ENCODE results near the gene MIS18BP1. TPM values are rescaled to one million over a fixed set of nuclear protein-coding genes. Genes with fewer than 3 reads are reported as not detected.

Gene MIS18BP1
- polyA plus RNA-seq, 1 of the 3 experiments (the other 2 are of a cell fraction), result 2.6 TPM

DNA sequence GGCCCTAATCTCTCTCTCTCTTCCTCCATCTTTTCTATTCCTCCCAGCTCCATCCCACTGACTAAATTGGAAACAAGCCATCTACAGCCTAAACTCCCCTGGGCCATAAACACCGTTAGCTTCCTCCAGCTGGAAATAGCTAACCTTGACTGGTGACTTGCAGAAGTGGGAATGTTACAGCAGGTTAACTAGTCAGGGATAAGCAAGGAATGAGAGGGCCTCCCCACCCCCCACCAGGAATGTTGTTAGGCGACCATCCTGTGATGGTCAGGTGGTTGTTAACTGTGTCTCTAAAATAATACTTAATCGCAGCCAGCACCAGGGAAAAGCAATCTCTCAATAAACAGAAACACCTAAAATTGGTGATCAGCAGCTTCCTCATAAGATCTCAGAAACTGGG lies 40.8 kb downstream of the MIS18BP1 start:
- POLR2A ChIA-PET, result no interaction called here
- peaks cover under 1 to 3% of the 10 kb centered on the region in 2 experiments for H3K36me3 ChIP-seq (replicated peaks in 1 of 2; ENCODE audit: control insufficient read depth in 1 of 2, insufficient read depth in 2 of 2, low read length in 1 of 2)
- H3F3A ChIP-seq (replicated peaks; ENCODE audit: insufficient read depth), result no peaks in the 10 kb centered on the region
- 83% methylated on average over 3 of the region's 3 CpGs for WGBS (ENCODE audit: low lambda C conversion rate)
- H3K9me3 ChIP-seq, result no peaks in the 10 kb centered on the region
- H3K4me2 ChIP-seq, result no peak overlapping the region
- no peaks in the 10 kb centered on the region for H3K79me2 ChIP-seq (ENCODE audit: insufficient read depth)
- TF ChIP-seq YY1 (IDR thresholded peaks at IDR 0.05; ENCODE audit: low read depth) (no peak), RCOR1 (IDR thresholded peaks at IDR 0.05; ENCODE audit: low read length) (no peak), FOXJ3 (CRISPR knock-in tag; IDR thresholded peaks at IDR 0.05) (no peak), FOSL2 (IDR thresholded peaks at IDR 0.05; ENCODE audit: borderline replicate concordance, low read depth) (no peak), FOXM1 (IDR thresholded peaks at IDR 0.05; ENCODE audit: low read depth) (no peak), RAD21 (IDR thresholded peaks at IDR 0.05; ENCODE audit: low read length) (no peak), RFX5 (IDR thresholded peaks at IDR 0.05; ENCODE audit: low read length) (no peak), REST (IDR thresholded peaks at IDR 0.05; ENCODE audit: low read depth, low read length) (no peak), CTCF (IDR thresholded peaks at IDR 0.05) (no peak), USF1 (IDR thresholded peaks at IDR 0.05; ENCODE audit: borderline replicate concordance, low read depth) (no peak), GABPA (IDR thresholded peaks at IDR 0.05; ENCODE audit: low read depth) (no peak), NFIC (IDR thresholded peaks at IDR 0.05; ENCODE audit: borderline replicate concordance) (no peak), EZH2phosphoT487 (IDR thresholded peaks at IDR 0.05; ENCODE audit: borderline replicate concordance, low read depth) (no peak)
- no peak overlapping the region for H3K27ac ChIP-seq (ENCODE audit: low read depth in 2 of 2, low read length in 1 of 2)
- H3K27me3 ChIP-seq (ENCODE audit: insufficient read depth), result no peaks in the 10 kb centered on the region
- H4K20me1 ChIP-seq (ENCODE audit: insufficient read depth), result no peaks in the 10 kb centered on the region
- DNase-seq, result no peak
- H3K9ac ChIP-seq, result no peak overlapping the region
- H3K9me2 ChIP-seq, result no peaks in the 10 kb centered on the region
- no peaks in the 10 kb centered on the region for H3K4me1 ChIP-seq (ENCODE audit: control insufficient read depth in 1 of 2, insufficient read depth in 2 of 2, low read depth in 1 of 2, low read length in 1 of 2)
- CTCF ChIA-PET, result no interaction called here
- no peak overlapping the region for H2AFZ ChIP-seq (ENCODE audit: low read depth)
- no peak overlapping the region for H3K4me3 ChIP-seq (ENCODE audit: low read depth in 2 of 2, low read length in 1 of 2)

All from SK-N-SH (cell line).